Measurements from ENCODE around the gene GARRE1.
"Not testable (repeated sequence)": the region's sequence is repeated elsewhere in the genome, so short reads cannot be mapped to it uniquely, and the experiment has no call there.

GARRE1 gene

GRCh38 chr19:34254046-34254697, at the start of gene GARRE1:
TSS of gene GARRE1 (plus strand) at chr19:34254554. CDS start at chr19:34300474, 45,920 bp downstream.
- Mint-ChIP-seq H3K9me3 (no peaks in the 10 kb centered on the region), H3K27ac (peak within 1 kb of the TSS; percentile 81 to 94 (median 94)), H3K4me1 (peaks cover 19% of the 10 kb centered on the region), H3K36me3 (ENCODE audit: low read depth) (no peaks in the 10 kb centered on the region), H3K27me3 (ENCODE audit: low read depth) (no peaks in the 10 kb centered on the region), H3K4me3 (peak within 1 kb of the TSS; percentile 92 to 99 (median 95))
- no peak for TF ChIP-seq CTCF (IDR thresholded peaks at IDR 0.05; ENCODE audit: unreplicated experiment in 3 of 3)

GRCh38 chr19:34205324-34205723, 49.0 kb upstream of the GARRE1 start:
- not testable (repeated sequence) for H3K27ac Mint-ChIP-seq; H3K4me1 Mint-ChIP-seq; H3K4me3 Mint-ChIP-seq; H3K27me3 Mint-ChIP-seq (ENCODE audit: low read depth); H3K9me3 Mint-ChIP-seq
- H3K36me3 Mint-ChIP-seq (ENCODE audit: low read depth): peaks cover 72% of the 10 kb centered on the region

- Mint-ChIP-seq H3K9me3 (no peaks in the 10 kb centered on the region), H3K4me3 (no peak overlapping the region), H3K4me1 (no peaks in the 10 kb centered on the region), H3K36me3 (ENCODE audit: low read depth) (peaks cover 67% of the 10 kb centered on the region), H3K27me3 (ENCODE audit: low read depth) (no peaks in the 10 kb centered on the region), H3K27ac (peak overlapping the region in 1 of 3 experiments; percentile 22)
- TF ChIP-seq CTCF (IDR thresholded peaks at IDR 0.05; ENCODE audit: unreplicated experiment in 3 of 3): no peak
These were observed 46.0 kb upstream of the GARRE1 start for GRCh38 chr19:34208291-34208884.

GRCh38 chr19:34209726-34210125, 44.6 kb upstream of the GARRE1 start:
- Mint-ChIP-seq H3K9me3 (no peaks in the 10 kb centered on the region), H3K27me3 (ENCODE audit: low read depth) (no peaks in the 10 kb centered on the region), H3K4me1 (no peaks in the 10 kb centered on the region), H3K4me3 (no peak overlapping the region), H3K27ac (no peak overlapping the region), H3K36me3 (ENCODE audit: low read depth) (peaks cover 63% of the 10 kb centered on the region)
- no peak for TF ChIP-seq CTCF (IDR thresholded peaks at IDR 0.05; ENCODE audit: unreplicated experiment in 3 of 3)

GRCh38 chr19:34213283-34213682, 41.1 kb upstream of the GARRE1 start:
- Mint-ChIP-seq H3K27ac (no peak overlapping the region), H3K9me3 (no peaks in the 10 kb centered on the region), H3K27me3 (ENCODE audit: low read depth) (no peaks in the 10 kb centered on the region), H3K4me3 (no peak overlapping the region), H3K36me3 (ENCODE audit: low read depth) (peaks cover 60% of the 10 kb centered on the region), H3K4me1 (peaks cover under 1% of the 10 kb centered on the region)
- no peak for TF ChIP-seq CTCF (IDR thresholded peaks at IDR 0.05; ENCODE audit: unreplicated experiment in 3 of 3)

- no peaks in the 10 kb centered on the region for H3K9me3 Mint-ChIP-seq
- no peak overlapping the region for H3K27ac Mint-ChIP-seq
- no peak for TF ChIP-seq CTCF (IDR thresholded peaks at IDR 0.05; ENCODE audit: unreplicated experiment in 3 of 3)
- no peaks in the 10 kb centered on the region for H3K27me3 Mint-ChIP-seq (ENCODE audit: low read depth)
- H3K4me3 Mint-ChIP-seq: no peak overlapping the region
- peaks cover 6% of the 10 kb centered on the region for H3K4me1 Mint-ChIP-seq
- H3K36me3 Mint-ChIP-seq (ENCODE audit: low read depth): peaks cover 61% of the 10 kb centered on the region
These were observed 40.3 kb upstream of the GARRE1 start for GRCh38 chr19:34214040-34214439.
